Endothelial cell of umbilical vein (primary cell): ENCODE data around the gene AADACL4.

ENCODE experiments used
- EZH2 ChIP-seq: IDR thresholded peaks from 2 replicates; pipeline ENCODE4 v1.6.1; 2012; ENCODE audit warnings: borderline replicate concordance, low read depth, mild to moderate bottlenecking, moderate library complexity, low read length, inconsistent platforms; ENCODE audit not compliant: severe bottlenecking
- POLR2A ChIP-seq: IDR thresholded peaks from 2 replicates; pipeline ENCODE4 v1.6.1; 2012; ENCODE audit warnings: low read depth, mild to moderate bottlenecking, control low read depth, low read length
- TF ChIP-seq, protein P1 (sequence below), 2 donors: IDR thresholded peaks; 1 replicate in 1 of 2; 2 replicates in 1 of 2; pipeline ENCODE4 v1.5.1; 2011; ENCODE audit warnings: low read length in 2 of 2, mild to moderate bottlenecking in 2 of 2, moderate library complexity in 2 of 2, control low read depth in 1 of 2, inconsistent platforms in 1 of 2, low read depth in 1 of 2; ENCODE audit not compliant: insufficient read depth in 1 of 2; ENCODE audit errors: extremely low read depth in 1 of 2

GRCh38 chr1:12603224-12603623, 40.7 kb upstream of the AADACL4 start:
- TF ChIP-seq, protein P1, sequence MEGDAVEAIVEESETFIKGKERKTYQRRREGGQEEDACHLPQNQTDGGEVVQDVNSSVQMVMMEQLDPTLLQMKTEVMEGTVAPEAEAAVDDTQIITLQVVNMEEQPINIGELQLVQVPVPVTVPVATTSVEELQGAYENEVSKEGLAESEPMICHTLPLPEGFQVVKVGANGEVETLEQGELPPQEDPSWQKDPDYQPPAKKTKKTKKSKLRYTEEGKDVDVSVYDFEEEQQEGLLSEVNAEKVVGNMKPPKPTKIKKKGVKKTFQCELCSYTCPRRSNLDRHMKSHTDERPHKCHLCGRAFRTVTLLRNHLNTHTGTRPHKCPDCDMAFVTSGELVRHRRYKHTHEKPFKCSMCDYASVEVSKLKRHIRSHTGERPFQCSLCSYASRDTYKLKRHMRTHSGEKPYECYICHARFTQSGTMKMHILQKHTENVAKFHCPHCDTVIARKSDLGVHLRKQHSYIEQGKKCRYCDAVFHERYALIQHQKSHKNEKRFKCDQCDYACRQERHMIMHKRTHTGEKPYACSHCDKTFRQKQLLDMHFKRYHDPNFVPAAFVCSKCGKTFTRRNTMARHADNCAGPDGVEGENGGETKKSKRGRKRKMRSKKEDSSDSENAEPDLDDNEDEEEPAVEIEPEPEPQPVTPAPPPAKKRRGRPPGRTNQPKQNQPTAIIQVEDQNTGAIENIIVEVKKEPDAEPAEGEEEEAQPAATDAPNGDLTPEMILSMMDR (IDR thresholded peaks at IDR 0.05; ENCODE audit: extremely low read depth in 1 of 2, insufficient read depth in 1 of 2, low read depth in 1 of 2, low read length in 2 of 2) = no peak
- no peak for TF ChIP-seq POLR2A
- TF ChIP-seq EZH2 = no peak
